GM12878 (cell line): ENCODE measurements around the gene TADA3. TPM values are rescaled to one million over a fixed set of nuclear protein-coding genes. Genes with fewer than 3 reads are reported as not detected.

ENCODE experiments used
- ATAC-seq: fragments of 200-7000 bp; cut with Tn5 transposase; 3 replicates; pipeline ENCODE4 v1.9.1; 2020; ENCODE audit warnings: mild to moderate bottlenecking, moderate library complexity
- BruUV-seq: library from RNA; stranded (reverse); fragments of 400-500 nt; replicated peaks from 2 replicates; lab custom pipeline; 2021; lab: Mats Ljungman, UMichigan
- CTCF ChIA-PET: fragments of 300-600 bp; sonication (Branson Sonifier 250); formaldehyde crosslinking; extraction: SDS; loops from one replicate; lab custom pipeline; 2021; ENCODE audit warnings: inconsistent platforms; lab: Yijun Ruan, JAX
- POLR2A ChIA-PET: fragments of 350-600 bp; formaldehyde crosslinking; extraction: SDS; loops from one replicate; lab custom pipeline; 2021; ENCODE audit warnings: inconsistent platforms; lab: Charles Lee
- RAD21 ChIA-PET: fragments of 300-600 bp; sonication (Branson Sonifier 250); formaldehyde crosslinking; loops from one replicate; lab custom pipeline; 2023; ENCODE audit warnings: antibody characterized with exemption; ENCODE audit not compliant: unreplicated experiment; lab: Charles Lee
- SMC1A ChIA-PET: fragments of 300-600 bp; sonication (Branson Sonifier 250); formaldehyde crosslinking; loops from one replicate; lab custom pipeline; 2023; ENCODE audit not compliant: unreplicated experiment, uncharacterized antibody; lab: Charles Lee
- DNase-seq: peaks from one replicate; pipeline ENCODE4 v3.0.0-alpha.2; 2011; ENCODE audit warnings: low read depth, low spot score
- FAIRE-seq: peaks from 3 replicates; lab custom pipeline; 2011; peaks lifted over from hg19 to GRCh38; lab: Jason Lieb, UNC
- H2AFZ ChIP-seq: 2 replicates; pipeline ENCODE4 v1.6.0; 2011; ENCODE audit warnings: low read depth, low read length, control low read depth; ENCODE audit not compliant: control insufficient read depth
- H3K27ac ChIP-seq: 2 replicates; pipeline ENCODE4 v1.5.1; 2011; ENCODE audit warnings: control low read depth; ENCODE audit not compliant: control insufficient read depth, insufficient read depth
- H3K27me3 ChIP-seq, 2 experiments: replicated peaks in 1 of 2; 2 replicates each; pipeline versions ENCODE4 v1.6.0 to v1.6.1; 2011; ENCODE audit warnings: low read length in 1 of 2; ENCODE audit not compliant: control insufficient read depth in 2 of 2, insufficient read depth in 2 of 2
- H3K36me3 ChIP-seq, 2 experiments: 2 replicates each; pipeline ENCODE4 v1.5.1; 2011; ENCODE audit warnings: low read length in 1 of 2; ENCODE audit not compliant: control insufficient read depth in 2 of 2, insufficient read depth in 2 of 2
- H3K4me1 ChIP-seq: 2 replicates; pipeline ENCODE4 v1.6.1; 2011; ENCODE audit warnings: mild to moderate bottlenecking, low read length, moderate library complexity, mixed read lengths; ENCODE audit not compliant: control insufficient read depth, insufficient read depth
- H3K4me2 ChIP-seq: 2 replicates; pipeline ENCODE4 v1.6.0; 2011; ENCODE audit warnings: control low read depth; ENCODE audit not compliant: control insufficient read depth, insufficient read depth
- H3K4me3 ChIP-seq: fragments of 200-600 bp; sonication (generic); 2 replicates; pipeline ENCODE4 v1.5.1; 2016
- H3K79me2 ChIP-seq: 2 replicates; pipeline ENCODE4 v1.6.0; 2011; ENCODE audit warnings: low read length; ENCODE audit not compliant: control insufficient read depth, insufficient read depth
- H3K9ac ChIP-seq: 2 replicates; pipeline ENCODE4 v1.8.0; 2011; ENCODE audit warnings: low read length, control low read depth, mixed read lengths; ENCODE audit not compliant: control insufficient read depth, insufficient read depth
- H3K9me3 ChIP-seq: replicated peaks from 3 replicates; pipeline ENCODE4 v1.5.1; 2011; ENCODE audit warnings: mild to moderate bottlenecking, low read length; ENCODE audit not compliant: control insufficient read depth, insufficient read depth
- H4K20me1 ChIP-seq: 2 replicates; pipeline ENCODE4 v1.6.0; 2011; ENCODE audit not compliant: control insufficient read depth, insufficient read depth
- ASH2L ChIP-seq: fragments of 300-600, 200-600 bp; sonication (generic); IDR thresholded peaks from 2 replicates; pipeline ENCODE4 v1.6.1; 2017; ENCODE audit warnings: low read depth, mild to moderate bottlenecking, borderline replicate concordance
- BCLAF1 ChIP-seq: fragments of 450-650 bp; IDR thresholded peaks from 2 replicates; pipeline ENCODE4 v1.6.1; 2017; ENCODE audit warnings: antibody characterized with exemption, mild to moderate bottlenecking, moderate library complexity
- CBFB ChIP-seq: IDR thresholded peaks from 2 replicates; pipeline ENCODE4 v1.6.1; 2016; ENCODE audit warnings: antibody characterized with exemption, low read depth
- GABPA ChIP-seq: IDR thresholded peaks from 2 replicates; pipeline ENCODE4 v1.6.1; 2014; ENCODE audit warnings: antibody characterized with exemption, low read depth, mild to moderate bottlenecking, inconsistent platforms
- IKZF1 ChIP-seq: fragments of 450-650 bp; conservative IDR thresholded peaks from 2 replicates; pipeline ENCODE4 v1.6.1; 2017; ENCODE audit warnings: antibody characterized with exemption, mild to moderate bottlenecking
- IRF5 ChIP-seq: fragments of 450-650 bp; IDR thresholded peaks from 2 replicates; pipeline ENCODE4 v1.6.1; 2017; ENCODE audit warnings: borderline replicate concordance
- JUNB ChIP-seq: IDR thresholded peaks from 2 replicates; pipeline ENCODE4 v1.6.1; 2016; ENCODE audit warnings: antibody characterized with exemption, mild to moderate bottlenecking
- KAT2A ChIP-seq: conservative IDR thresholded peaks from 2 replicates; pipeline ENCODE4 v1.6.1; 2011; ENCODE audit warnings: low read depth, low read length; ENCODE audit not compliant: control insufficient read depth
- NFYB ChIP-seq: IDR thresholded peaks from 2 replicates; pipeline ENCODE4 v1.6.1; 2011; ENCODE audit warnings: low read depth, mild to moderate bottlenecking, low read length, improper control_type of control experiment, moderate library complexity; ENCODE audit not compliant: insufficient read depth
- POLR2AphosphoS2 ChIP-seq: IDR thresholded peaks from 2 replicates; pipeline ENCODE4 v1.6.1; 2011; ENCODE audit warnings: low read depth, mild to moderate bottlenecking, low read length, improper control_type of control experiment, moderate library complexity
- RAD21 ChIP-seq: IDR thresholded peaks from 2 replicates; pipeline ENCODE4 v1.6.1; 2011; ENCODE audit warnings: mild to moderate bottlenecking, low read depth, low read length, moderate library complexity; ENCODE audit not compliant: insufficient read depth
- RB1 ChIP-seq: fragments of 450-650 bp; formaldehyde crosslinking; IDR thresholded peaks from 2 replicates; pipeline ENCODE4 v1.6.1; 2017; ENCODE audit warnings: mild to moderate bottlenecking, borderline replicate concordance
- TCF3 ChIP-seq: IDR thresholded peaks from 2 replicates; pipeline ENCODE4 v1.6.1; 2012; ENCODE audit warnings: low read depth, mild to moderate bottlenecking, low read length, borderline replicate concordance; ENCODE audit not compliant: insufficient read depth
- WRNIP1 ChIP-seq: IDR thresholded peaks from 2 replicates; pipeline ENCODE4 v1.6.1; 2011; ENCODE audit warnings: low read depth, low read length, improper control_type of control experiment, borderline replicate concordance
- YBX1 ChIP-seq: fragments of 450-650 bp; IDR thresholded peaks from 2 replicates; pipeline ENCODE4 v1.6.1; 2016; ENCODE audit warnings: antibody characterized with exemption
- YY1 ChIP-seq: IDR thresholded peaks from 2 replicates; pipeline ENCODE4 v1.6.1; 2011; ENCODE audit warnings: low read depth, mild to moderate bottlenecking, low read length
- WGBS: methylation state at CpG from one replicate; pipeline ENCODE4 v1.1.6; 2016; ENCODE audit warnings: low lambda C conversion rate; ENCODE audit not compliant: insufficient replicate concordance, insufficient coverage; ENCODE audit errors: missing lambda C conversion rate; 5-methylcytosine and 5-hydroxymethylcytosine counted together
- in situ Hi-C: fragments of 300-500 bp; cut with MboI; formaldehyde crosslinking; loops from 9 replicates; pipeline ENCODE4 v1.14.3; 2018; ENCODE audit warnings: mixed read lengths
- intact Hi-C: fragments of 100-400 bp; cut with micrococcal nuclease; formaldehyde crosslinking; loops from one replicate; pipeline ENCODE4 v1.14.2; 2022; ENCODE audit not compliant: unreplicated experiment
- polyA plus RNA-seq, 11 experiments: library from polyadenylated mRNA; depleted of rRNA in 4 of 11; unstranded in 6 of 11; stranded (reverse) in 5 of 11; fragments of >200 nt; fragmentation: Nextera tagmentation in 4 of 11; fragmentation: Illumina TruSeq in 1 of 11; extraction: Ambion mirVana in 4 of 11; extraction: Trizol in 1 of 11; gene quantifications; 1 replicate in 1 of 11; 2 replicates in 10 of 11; pipeline versions ENCODE4 v1.2.1 to v1.2.3, GENCODE V29; 2011 to 2016; ENCODE audit warnings: inconsistent platforms in 2 of 11, missing spikeins in 2 of 11, low read depth in 1 of 11
- total RNA-seq, 4 experiments: library from RNA; depleted of rRNA in 3 of 4; stranded (reverse); fragments of >200 nt in 3 of 4; fragmentation: Illumina TruSeq in 1 of 4; extraction: Trizol in 1 of 4; gene quantifications; 2 replicates each; pipeline versions ENCODE4 v1.2.1 to v1.2.3, GENCODE V29; 2013 to 2021

TADA3 gene
- total and polyA plus RNA-seq, 10 of the 15 experiments (the other 5 are each of a cell fraction or from before 2014, with no cell fraction given), result 2.6 to 71.2 (median 51.0) TPM

GRCh38 chr3:9837701-9838582 lies 45.7 kb upstream of the TADA3 start (continued):
- no peak for TF ChIP-seq GABPA
- TF ChIP-seq RB1, result no peak

- Histone ChIP-seq H3K27me3 (no peaks in the 10 kb centered on the region), H3K4me1 (no peaks in the 10 kb centered on the region), H3K9ac (no peak overlapping the region), H3K9me3 (no peaks in the 10 kb centered on the region), H3K4me3 (no peak overlapping the region), H3K27ac (no peak overlapping the region), H3K36me3 (peaks cover 7 to 11% of the 10 kb centered on the region in 2 experiments), H4K20me1 (no peaks in the 10 kb centered on the region), H3K4me2 (no peak overlapping the region), H2AFZ (no peak overlapping the region), H3K79me2 (no peaks in the 10 kb centered on the region)
- CTCF ChIA-PET, result interaction anchor here (1.0 kb wide), 1 partner anchor 97 kb away, joined by 3 read pairs; no protein-coding TSS in a partner anchor
- FAIRE-seq (no peak), ATAC-seq (no peak), DNase-seq (no peak)
- RAD21 ChIA-PET, result no interaction called here
- SMC1A ChIA-PET, result no interaction called here
- in situ Hi-C loops, result no loop called here
- BruUV-seq, result no TSS peak
- POLR2A ChIA-PET, result interaction anchor here (1.3 kb wide), 1 partner anchor 9 kb away, joined by 3 read pairs; the partner anchor contains the start of gene RPUSD3
- TF ChIP-seq BCLAF1 (no peak), KAT2A (no peak), RAD21 (no peak), POLR2AphosphoS2 (no peak), NFYB (no peak), YY1 (no peak), IKZF1 (no peak), JUNB (no peak), TCF3 (no peak), ASH2L (no peak), YBX1 (no peak), CBFB (no peak), IRF5 (no peak), WRNIP1 (no peak)
- WGBS, result 77% methylated on average over 18 of the region's 18 CpGs
- intact Hi-C loops, result no loop called here
These were observed 42.5 kb upstream of the TADA3 start for GRCh38 chr3:9834520-9835380.
